GM19193 (cell line): ENCODE measurements around the gene GRIK4.

Source experiments
- POLR2A ChIP-seq: IDR thresholded peaks from 4 replicates; pipeline ENCODE4 v1.6.1; 2011; ENCODE audit not compliant: insufficient read depth, insufficient read length; ENCODE audit errors: extremely low read depth

The GRIK4 gene

DNA sequence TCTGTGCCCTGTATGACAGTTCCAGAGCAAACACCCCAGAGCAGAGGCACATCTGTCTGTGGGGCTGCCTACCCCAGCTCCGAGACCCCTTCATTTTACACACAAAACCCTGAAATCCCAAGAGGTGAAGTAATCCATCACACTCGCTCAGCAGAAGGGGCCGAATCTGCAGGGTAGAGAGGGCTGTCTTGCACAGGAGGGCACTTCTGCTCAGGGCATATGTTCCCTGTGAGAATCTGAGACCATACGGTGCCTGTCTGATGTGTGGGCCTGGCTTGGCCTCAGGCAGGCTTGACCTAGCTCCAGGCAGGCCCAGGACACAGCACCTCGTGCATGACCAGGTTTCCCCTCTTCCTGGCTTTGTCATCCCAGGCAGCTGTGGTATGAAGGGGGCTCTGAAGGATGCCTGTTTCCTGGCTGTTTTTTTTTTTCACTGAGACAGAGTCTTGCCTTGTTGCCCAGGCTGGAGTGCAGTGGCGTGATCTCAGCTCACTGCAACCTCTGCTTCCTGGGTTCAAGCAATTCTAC is 37.2 kb downstream of the GRIK4 start:
- TF ChIP-seq POLR2A = no peak

DNA sequence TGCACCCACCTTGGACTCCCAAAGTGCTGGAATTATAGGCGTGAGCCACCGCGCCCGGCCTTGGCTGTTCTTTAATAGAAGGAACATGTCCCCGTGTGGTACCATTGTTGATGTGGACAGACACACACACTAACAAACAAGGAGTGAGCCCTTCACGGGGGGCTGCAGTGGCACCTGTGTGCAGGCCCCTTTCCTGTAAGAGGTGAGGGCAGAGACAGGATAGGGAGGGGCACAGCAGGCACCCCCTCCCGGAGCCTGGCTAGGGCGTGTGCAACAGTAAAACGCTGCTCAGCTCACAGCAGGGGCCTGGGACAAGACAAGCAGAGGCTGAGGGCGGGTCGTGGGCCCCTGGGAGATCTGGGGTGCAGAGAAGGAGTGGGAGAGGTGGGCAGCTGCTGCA is 37.8 kb downstream of the GRIK4 start:
- TF ChIP-seq POLR2A = no peak

DNA sequence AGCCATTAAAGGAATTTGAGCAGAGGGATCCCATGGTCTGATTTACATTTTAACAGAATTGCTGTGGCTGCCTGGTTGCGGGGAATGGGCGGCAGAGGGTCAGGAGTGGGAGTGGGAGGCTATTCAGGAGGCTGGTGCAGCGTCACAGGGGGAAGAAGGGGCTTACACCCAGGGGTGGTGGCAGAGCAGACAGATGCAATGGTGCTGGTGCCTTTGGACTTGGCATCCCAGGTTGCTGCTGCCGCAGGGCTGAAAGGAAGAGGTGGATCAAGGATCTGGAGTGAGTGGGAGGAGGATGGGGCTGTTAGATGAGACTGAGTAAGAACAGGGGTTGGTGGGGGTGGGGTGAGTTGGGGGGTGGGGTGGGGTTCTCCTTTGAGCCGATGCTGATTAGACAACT is 38.5 kb downstream of the GRIK4 start:
- no peak for TF ChIP-seq POLR2A

DNA sequence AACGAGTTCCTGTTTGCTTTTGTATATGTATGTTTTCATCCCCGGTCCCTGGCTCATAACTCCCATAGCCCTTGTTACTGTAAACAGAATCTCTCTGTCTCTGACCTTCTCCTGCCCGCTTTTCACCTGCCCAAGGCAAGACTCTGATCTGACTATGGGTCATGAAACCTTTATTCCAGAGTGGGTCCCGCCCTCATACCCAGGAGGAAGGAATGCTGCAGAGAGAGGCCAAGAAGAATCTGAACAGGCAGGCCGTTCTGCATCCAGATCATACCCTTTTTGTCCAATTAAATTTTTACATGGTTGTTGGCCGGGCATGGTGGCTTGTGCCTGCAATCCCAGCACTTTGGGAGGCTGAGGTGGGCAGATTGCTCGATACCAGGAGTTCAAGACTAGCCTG is 39.6 kb downstream of the GRIK4 start:
- TF ChIP-seq POLR2A = no peak

DNA sequence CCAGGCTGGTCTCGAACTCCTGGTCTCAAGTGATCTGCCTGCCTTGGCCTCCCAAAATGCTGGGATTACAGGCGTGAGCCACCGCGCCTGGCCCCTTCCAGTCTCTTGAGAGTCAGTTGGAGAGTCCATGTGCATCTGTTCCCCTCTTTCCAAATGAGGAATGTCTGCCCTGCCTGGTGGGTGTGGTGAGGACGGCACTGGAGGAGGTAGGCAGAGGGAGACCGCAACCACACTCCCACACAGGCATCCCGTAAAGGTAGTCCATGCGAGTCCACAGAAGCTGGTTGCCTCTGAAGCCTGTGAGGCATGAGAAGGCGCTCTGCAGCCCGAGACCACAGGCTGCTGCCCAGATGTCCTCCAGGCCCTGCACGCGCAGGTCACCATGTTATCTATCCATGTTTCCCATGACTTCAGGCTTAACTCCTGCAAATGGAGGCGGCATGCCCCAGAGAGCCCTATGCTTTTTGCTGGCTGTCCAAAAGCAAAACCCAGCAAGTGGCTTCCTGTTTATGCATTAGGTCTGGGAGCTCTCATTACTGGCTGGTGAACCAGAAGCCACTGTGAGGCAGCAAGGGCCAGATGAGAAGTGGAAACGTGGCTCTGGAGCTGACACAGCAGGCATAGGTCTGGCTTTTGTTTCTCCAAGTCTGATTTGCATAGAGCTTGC is 43.4 kb downstream of the GRIK4 start:
- no peak for TF ChIP-seq POLR2A

DNA sequence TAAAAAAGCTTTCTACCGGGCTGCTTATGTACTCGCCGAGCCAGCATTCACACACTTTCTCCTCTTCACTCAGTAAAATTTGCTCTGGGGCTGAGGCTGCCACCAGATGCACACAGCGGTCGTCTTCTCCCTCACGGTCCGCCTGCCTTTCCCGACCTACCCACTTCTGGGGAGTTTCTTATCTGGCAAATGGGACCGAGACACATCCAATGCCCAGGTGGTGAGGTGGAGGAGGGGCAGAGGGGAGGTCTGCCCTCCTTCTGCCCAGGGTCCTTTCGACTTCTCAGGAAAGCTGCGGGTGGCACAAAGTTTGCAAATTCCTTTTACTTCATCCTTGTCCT is 43.9 kb downstream of the GRIK4 start:
- TF ChIP-seq POLR2A = no peak

DNA sequence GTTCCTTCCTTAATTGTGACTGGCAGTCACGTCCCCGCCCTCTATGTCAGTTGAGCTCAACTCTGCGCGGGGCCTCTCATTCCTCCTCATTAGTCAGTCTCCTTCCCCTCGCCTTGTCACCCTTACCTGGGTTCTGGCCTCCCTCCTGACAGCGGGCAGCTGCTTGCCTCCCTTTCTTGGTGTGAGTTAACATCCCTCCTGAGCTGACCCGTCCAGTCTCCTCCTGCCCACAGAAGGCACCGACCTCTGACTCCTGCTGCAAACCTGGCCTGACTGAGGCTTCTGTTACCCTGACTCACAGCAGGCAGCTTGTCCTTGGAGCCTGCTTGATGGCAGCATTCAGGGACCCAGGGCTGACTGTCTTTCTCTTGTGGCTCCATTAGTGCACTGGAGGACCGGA is 45.2 kb downstream of the GRIK4 start:
- no peak for TF ChIP-seq POLR2A

DNA sequence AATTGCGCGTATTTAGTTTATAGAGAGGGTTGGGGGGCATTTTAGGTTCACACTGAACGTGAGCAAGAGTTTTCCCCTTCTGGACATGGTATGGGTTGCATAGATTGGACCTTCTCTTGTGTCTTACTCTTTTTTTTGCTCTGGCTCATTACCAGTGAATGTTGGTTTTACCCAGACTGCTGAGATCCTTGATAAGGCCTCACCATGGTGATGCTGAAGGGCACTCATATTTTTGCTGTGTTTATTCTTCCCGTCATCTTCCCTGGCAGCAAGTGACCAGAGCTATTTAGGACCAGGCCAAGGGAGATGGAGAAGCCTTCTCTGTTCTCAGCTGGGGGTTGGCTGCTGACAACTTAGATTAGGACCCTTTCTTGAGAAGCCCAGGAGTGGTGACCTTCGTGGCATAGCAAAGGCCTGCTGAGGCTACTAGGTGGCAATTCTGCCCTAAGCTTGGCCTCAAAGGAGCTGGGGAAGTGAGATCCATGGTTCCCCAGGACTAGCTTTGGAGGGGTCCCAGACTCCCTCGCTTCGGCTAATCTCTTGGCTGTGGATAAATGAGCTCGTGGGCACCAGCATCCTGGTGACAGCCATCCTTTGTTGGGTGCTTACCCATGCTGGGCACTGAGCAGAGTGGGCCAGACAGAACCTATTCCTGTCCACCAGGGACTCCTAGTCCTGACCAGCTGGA is 47.3 kb downstream of the GRIK4 start:
- no peak for TF ChIP-seq POLR2A

DNA sequence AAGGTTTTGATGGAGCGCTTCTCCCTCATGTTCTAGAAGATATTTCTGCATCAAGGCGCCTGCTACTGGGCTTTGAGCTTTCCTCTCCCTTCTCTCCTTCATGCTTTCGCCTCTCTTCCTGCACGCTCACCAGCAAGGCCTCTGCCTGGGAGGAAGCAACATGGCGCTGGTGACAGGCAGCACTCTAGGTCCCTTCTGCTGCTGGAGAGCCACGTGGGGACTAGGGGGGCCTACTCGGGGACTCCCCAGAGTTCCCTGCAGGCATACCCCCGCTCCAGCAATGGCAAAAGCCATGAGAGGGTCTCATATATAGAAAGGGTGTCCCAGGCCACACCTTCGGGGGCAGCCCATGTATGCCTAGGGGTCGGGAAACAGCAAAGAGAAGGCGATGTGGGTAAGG is 49.7 kb downstream of the GRIK4 start:
- TF ChIP-seq POLR2A = no peak

DNA sequence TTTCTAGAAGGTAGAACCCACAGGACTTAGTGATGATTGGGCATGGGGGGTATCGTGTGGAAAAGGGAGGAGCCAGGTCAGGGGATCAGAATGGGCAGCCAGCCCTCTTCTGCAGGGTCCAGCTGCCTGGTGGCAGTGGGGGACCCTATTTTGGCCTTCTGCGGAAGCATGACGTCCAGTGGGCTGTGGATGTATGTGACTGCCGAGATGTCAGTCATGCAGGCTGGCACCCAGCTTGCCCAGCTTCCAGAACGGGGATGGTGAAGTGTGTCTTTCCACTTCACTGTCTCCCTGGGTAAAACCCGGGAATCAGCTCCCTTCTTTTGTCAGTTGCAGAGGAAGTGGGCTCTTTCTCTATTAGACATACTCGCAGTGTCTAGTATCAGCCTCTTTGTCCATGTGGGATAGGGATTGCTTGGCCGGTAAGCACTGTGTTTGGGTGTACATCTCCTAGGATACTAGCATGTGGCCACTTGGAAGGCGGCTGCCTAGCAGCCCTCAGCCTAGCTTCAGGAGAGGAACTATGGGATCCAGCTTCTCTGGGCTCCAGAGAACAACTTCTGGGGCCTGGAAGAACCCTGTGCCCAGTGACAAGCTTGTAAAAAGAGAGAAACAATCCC is 51.4 kb downstream of the GRIK4 start:
- no peak for TF ChIP-seq POLR2A

DNA sequence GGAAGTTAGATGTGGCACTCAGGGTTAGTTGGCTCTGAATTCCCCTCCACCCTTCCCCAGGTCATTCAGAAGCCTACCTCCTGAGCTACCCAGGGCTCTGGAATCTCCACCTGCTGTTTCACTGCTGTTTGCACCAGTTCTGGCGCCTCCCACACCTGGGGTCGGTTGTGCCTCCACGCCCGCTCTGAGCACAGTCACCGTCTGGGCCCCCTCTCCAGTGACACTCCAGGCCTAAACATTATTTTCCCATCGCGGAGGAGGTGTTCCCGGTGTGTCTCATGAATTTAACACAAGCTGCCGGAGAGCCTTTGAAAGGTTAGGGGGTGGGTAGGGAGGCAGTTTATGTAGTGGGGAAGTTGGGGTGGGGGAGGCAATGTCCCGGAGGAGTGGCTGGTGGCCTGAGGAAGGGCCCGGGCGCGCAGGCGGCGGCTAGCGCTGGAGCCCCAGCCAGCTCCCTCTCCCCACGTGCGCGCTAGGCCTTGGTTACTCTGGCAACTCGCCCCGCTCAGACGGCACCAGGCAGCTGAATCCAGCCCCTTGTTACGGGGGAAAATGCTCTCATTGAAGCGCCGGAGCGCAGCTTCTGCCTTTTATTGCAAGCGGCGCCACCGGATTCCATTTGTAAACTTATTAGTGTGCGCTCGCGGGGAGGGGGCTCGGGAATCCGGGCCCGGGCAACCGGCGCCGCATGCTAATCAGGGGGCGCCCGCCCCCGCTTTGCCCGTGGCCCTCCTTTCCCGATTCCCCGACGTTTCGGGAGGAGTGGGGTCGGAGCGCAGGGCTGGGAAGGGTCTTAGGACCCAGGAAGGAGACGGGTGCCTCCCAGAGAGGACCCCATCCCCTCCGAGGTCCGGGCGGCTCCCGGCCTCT is 52.4 kb downstream of the GRIK4 start:
- no peak for TF ChIP-seq POLR2A

DNA sequence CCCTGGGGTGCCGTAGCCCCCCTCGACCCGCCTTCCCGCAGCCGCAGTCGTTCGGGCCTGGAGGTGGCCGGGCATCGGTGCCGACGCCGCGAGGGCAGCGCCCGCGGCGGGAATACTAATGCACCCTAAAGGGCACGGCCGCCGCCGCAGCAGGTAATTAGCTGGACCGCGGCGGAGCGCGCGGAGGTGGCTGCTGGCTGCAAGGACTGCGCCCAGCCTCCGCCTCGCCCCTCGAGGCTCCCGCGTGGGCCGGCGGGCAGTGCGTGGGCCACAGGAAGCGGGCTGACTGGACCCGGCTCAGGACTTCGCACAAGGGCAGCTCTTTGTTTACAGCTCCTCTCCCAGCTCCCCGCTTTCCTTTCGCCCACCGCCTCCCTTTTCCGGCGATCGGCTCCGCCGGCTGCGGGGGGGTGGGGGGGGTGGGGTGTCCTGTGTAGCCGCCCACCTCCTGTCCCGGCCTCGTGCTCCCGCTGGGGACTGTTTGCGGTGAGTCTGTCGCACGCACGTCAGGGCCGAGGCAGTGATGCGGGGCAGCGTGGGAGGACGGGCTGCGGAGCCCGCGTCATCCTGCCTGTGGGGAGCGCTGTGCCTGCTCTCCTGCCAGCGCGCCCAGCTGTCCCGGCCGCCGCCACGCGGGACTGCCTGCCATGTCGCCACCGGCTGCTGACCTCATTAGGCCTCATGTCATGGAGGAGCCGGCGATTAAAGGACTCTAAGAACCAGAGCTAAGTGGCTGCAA is 53.2 kb downstream of the GRIK4 start:
- TF ChIP-seq POLR2A = no peak

DNA sequence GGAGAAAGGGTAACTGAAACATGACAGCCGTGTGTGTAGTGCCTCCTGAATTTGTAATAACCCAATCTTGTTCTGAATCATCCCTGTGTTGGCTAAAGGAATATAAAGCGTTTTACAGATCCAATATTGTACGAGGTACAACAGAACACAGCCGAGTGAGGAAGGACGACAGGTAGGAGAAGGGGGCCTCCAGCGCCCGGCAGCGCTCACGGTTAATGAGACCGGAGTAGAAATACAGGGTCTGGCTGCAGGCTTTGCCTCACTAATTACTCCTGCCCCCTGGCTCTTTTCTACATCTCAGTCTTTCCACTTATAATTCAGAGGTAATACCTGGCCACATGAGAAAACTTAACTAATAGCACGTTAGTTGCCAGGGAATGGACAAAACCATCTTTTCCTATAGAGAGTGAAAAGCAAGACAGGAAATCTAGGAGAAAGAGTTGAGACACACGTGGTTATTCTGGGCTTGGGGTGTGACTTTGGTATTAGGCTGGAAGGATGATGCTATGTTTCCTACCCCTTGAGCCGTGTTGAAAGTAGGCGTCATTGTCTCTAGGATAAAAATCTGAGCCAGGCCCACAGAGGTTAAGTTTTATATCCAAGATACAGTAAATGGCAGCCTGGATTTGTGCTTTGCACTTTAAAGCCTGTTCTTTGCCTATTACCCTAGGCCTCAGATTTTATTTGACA is 54.1 kb downstream of the GRIK4 start:
- no peak for TF ChIP-seq POLR2A

DNA sequence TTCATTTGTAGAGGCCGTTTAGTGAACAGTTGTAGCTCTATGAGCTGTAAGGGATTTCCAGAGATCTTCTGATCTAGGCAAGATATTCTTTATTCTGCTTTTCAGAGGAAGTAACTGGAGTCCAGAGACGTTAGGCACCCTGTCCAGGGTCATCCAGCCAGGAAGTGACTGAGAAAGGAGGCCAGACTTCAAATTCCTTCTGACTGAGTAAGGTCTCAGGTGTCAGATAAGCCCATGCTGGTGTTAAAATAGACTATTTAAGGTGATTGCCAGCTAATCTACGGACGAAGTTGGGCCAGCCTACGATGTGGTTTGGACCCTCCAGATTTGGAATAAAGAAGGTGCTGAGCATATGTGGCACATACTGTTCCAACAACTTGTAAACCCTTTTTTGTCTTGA is 54.6 kb downstream of the GRIK4 start:
- TF ChIP-seq POLR2A = no peak
